GM06990 (cell line): ENCODE measurements around the gene DCLK2.

ENCODE experiments used
- DNase-seq: peaks from one replicate; pipeline ENCODE4 v3.0.0-alpha.2; 2011; ENCODE audit not compliant: insufficient read length; ENCODE audit errors: extremely low read depth
- H3K27me3 ChIP-seq: replicated peaks from 2 replicates; pipeline ENCODE4 v1.6.0; 2011; ENCODE audit warnings: low read length; ENCODE audit not compliant: control insufficient read depth, insufficient read depth
- H3K36me3 ChIP-seq: 2 replicates; pipeline ENCODE4 v1.5.1; 2011; ENCODE audit warnings: low read length; ENCODE audit not compliant: control insufficient read depth, insufficient read depth
- H3K4me3 ChIP-seq: replicated peaks from 2 replicates; pipeline ENCODE4 v1.5.1; 2011; ENCODE audit warnings: low read depth, mild to moderate bottlenecking, control low read depth, low read length
- TF ChIP-seq, protein P1 (sequence below): IDR thresholded peaks from 2 replicates; pipeline ENCODE4 v1.5.1; 2011; ENCODE audit warnings: low read length, control low read depth, mild to moderate bottlenecking, inconsistent platforms; ENCODE audit not compliant: insufficient read depth, poor library complexity, severe bottlenecking

DCLK2 gene

GRCh38 chr4:150047546-150047945 lies 30.7 kb upstream of the DCLK2 start:
- no peak overlapping the region for H3K4me3 ChIP-seq
- TF ChIP-seq, protein P1, sequence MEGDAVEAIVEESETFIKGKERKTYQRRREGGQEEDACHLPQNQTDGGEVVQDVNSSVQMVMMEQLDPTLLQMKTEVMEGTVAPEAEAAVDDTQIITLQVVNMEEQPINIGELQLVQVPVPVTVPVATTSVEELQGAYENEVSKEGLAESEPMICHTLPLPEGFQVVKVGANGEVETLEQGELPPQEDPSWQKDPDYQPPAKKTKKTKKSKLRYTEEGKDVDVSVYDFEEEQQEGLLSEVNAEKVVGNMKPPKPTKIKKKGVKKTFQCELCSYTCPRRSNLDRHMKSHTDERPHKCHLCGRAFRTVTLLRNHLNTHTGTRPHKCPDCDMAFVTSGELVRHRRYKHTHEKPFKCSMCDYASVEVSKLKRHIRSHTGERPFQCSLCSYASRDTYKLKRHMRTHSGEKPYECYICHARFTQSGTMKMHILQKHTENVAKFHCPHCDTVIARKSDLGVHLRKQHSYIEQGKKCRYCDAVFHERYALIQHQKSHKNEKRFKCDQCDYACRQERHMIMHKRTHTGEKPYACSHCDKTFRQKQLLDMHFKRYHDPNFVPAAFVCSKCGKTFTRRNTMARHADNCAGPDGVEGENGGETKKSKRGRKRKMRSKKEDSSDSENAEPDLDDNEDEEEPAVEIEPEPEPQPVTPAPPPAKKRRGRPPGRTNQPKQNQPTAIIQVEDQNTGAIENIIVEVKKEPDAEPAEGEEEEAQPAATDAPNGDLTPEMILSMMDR = no peak
- DNase-seq = no peak

DNA sequence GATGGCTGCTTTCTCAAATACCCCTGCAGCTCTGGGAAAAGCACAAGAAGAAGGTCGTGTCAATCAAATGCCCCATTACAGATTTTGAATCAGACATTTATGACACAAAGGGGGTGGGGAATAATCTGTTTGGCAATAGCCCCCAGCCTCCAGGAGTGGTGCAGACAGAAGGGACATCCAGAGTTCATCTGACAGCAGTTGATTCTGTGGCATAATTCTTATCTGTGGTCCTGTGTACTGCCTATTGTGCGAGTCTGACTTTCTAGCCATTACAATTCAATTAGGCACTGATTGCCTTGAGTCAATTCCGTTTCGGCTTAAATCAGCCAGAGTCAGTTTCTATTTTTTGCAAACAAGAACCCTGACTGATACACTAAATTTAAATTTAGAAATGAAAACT lies 28.6 kb upstream of the DCLK2 start:
- H3K27me3 ChIP-seq = no peaks in the 10 kb centered on the region; the same call in 1 of the 2 replicates

More at GRCh38 chr4:150047546-150047945, 30.7 kb upstream of the DCLK2 start:
- no peaks in the 10 kb centered on the region for H3K36me3 ChIP-seq
- no peaks in the 10 kb centered on the region; the same call in 1 of the 2 replicates for H3K27me3 ChIP-seq

DNA sequence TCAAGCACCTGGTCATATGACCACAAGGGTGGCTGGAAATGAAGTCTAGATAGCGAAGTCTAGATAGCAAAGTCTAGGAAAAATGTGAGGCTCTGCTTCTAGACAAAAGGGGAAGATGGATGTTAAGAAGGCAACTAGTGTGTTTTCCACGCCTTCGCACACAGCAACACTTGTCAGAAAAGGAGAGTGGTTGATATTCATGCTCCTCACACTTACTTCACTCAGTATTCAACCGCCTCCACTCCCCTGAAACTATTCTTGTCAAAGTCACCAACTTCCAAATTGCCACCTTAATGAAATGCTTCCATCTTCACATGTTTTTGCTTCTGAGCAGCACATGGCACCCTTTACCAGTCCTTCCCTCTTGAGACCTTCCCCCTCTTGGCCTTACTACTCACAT lies 27.7 kb upstream of the DCLK2 start:
- no peaks in the 10 kb centered on the region; the same call in 1 of the 2 replicates for H3K27me3 ChIP-seq
- TF ChIP-seq, protein P1 = no peak
- no peak for DNase-seq
- H3K4me3 ChIP-seq = no peak overlapping the region
- no peaks in the 10 kb centered on the region for H3K36me3 ChIP-seq

More for the DNA sequence above, 28.6 kb upstream of the DCLK2 start:
- Histone ChIP-seq H3K4me3 (no peak overlapping the region), H3K36me3 (no peaks in the 10 kb centered on the region)
- DNase-seq = no peak
- TF ChIP-seq, protein P1 = no peak

DNA sequence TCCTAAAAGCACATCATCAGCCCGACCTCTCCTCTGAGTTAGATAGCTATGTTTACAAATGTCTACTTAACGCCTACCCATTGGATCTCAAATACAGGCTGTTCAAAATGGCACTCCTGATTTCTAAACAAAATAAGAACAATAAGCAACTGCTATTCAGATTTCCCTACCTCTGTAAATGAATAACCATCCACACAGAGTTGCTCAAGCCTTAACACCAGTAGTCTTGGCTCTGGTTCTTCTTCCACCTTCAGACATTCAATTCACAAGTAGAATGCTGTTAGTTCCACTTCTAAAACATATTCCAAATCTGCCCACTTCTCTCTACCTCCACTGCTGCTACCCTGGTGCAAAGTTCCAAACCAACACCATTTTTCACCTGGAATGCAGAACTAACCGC lies 27.1 kb upstream of the DCLK2 start:
- no peak for DNase-seq
- H3K27me3 ChIP-seq = no peaks in the 10 kb centered on the region; the same call in 1 of the 2 replicates
- TF ChIP-seq, protein P1 = no peak
- no peak overlapping the region for H3K4me3 ChIP-seq
- no peaks in the 10 kb centered on the region for H3K36me3 ChIP-seq

DNA sequence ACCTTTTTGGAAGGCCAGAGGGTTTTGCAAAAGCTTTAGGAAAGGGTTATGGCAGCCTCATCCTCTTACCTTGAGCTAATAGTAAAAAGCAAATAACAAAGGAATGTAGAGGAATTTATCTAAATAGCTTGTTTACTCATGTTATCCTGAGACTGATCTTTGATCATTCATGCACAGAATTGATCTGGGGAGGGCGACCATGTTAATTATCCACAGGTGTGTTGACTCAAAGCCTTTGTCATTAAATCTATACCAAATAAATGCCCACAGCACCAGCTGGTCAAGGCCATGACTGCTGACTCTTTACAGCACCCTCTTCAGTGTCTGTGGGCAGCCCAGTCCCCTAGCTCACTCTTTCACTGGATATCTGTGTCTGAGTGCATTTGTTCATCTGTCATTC lies 22.8 kb upstream of the DCLK2 start:
- DNase-seq = no peak
- Histone ChIP-seq H3K27me3 (no peaks in the 10 kb centered on the region; the same call in 1 of the 2 replicates), H3K4me3 (no peak overlapping the region), H3K36me3 (no peaks in the 10 kb centered on the region)
- TF ChIP-seq, protein P1 = no peak

- TF ChIP-seq, protein P1 = no peak
- H3K27me3 ChIP-seq = no peaks in the 10 kb centered on the region; the same call in 1 of the 2 replicates
- DNase-seq = no peak
Measured at GRCh38 chr4:150056569-150056968, 21.7 kb upstream of the DCLK2 start.

More at GRCh38 chr4:150056569-150056968, 21.7 kb upstream of the DCLK2 start:
- H3K4me3 ChIP-seq = no peak overlapping the region
- no peaks in the 10 kb centered on the region for H3K36me3 ChIP-seq
